ENCODE measurements around the gene LTBP4.
A peak's percentile ranks its signal among the peaks of the same experiment; 100 is the strongest.
"Not testable (repeated sequence)": the region's sequence is repeated elsewhere in the genome, so short reads cannot be mapped to it uniquely, and the experiment has no call there.

LTBP4 gene

DNA sequence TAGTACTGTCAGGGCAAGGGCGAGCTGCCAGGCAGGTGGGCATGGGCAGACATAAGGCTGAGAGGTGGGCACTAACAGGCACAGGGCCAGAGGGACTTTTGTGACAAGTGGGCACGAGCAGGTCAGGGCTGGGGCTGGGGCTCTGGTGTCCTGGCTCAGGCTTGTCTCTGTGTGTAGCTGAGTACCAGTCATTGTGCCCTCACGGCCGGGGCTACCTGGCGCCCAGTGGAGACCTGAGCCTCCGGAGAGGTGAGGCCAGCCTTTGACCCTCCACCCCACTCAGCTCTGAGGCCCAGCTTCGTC, 21.6 kb downstream of the LTBP4 start:
- no peak overlapping the region for H3K27ac ChIP-seq (ENCODE audit: low read length)
- DNase-seq: no peak
- H2AFZ ChIP-seq (ENCODE audit: low read depth, low read length): no peak overlapping the region
- no peaks in the 10 kb centered on the region for H3K27me3 ChIP-seq (ENCODE audit: insufficient read depth, low read length, poor library complexity)
- no peaks in the 10 kb centered on the region for H3K9me3 ChIP-seq (ENCODE audit: insufficient read depth, low read length, severe bottlenecking)
- no peak overlapping the region for H3K9ac ChIP-seq (ENCODE audit: low read depth, low read length)
- no peaks in the 10 kb centered on the region for H3K36me3 ChIP-seq (ENCODE audit: insufficient read depth, low read length)
- no peak overlapping the region for H3K4me2 ChIP-seq (ENCODE audit: insufficient read depth, low read length)
- no peak for ATAC-seq (ENCODE audit: insufficient read depth, low read depth)
- no peaks in the 10 kb centered on the region for H3K4me1 ChIP-seq (ENCODE audit: insufficient read depth, low read length)
- no peaks in the 10 kb centered on the region for H3K79me2 ChIP-seq (ENCODE audit: insufficient read depth, low read length)
- no peaks in the 10 kb centered on the region for H4K20me1 ChIP-seq (ENCODE audit: insufficient read depth, low read length)
- no peak overlapping the region for H3K4me3 ChIP-seq (ENCODE audit: low read depth in 1 of 2, low read length in 2 of 2)
- no peak for TF ChIP-seq EZH2 (IDR thresholded peaks at IDR 0.05; ENCODE audit: borderline replicate concordance, low read depth, low read length, severe bottlenecking)
- TF ChIP-seq, protein P1, sequence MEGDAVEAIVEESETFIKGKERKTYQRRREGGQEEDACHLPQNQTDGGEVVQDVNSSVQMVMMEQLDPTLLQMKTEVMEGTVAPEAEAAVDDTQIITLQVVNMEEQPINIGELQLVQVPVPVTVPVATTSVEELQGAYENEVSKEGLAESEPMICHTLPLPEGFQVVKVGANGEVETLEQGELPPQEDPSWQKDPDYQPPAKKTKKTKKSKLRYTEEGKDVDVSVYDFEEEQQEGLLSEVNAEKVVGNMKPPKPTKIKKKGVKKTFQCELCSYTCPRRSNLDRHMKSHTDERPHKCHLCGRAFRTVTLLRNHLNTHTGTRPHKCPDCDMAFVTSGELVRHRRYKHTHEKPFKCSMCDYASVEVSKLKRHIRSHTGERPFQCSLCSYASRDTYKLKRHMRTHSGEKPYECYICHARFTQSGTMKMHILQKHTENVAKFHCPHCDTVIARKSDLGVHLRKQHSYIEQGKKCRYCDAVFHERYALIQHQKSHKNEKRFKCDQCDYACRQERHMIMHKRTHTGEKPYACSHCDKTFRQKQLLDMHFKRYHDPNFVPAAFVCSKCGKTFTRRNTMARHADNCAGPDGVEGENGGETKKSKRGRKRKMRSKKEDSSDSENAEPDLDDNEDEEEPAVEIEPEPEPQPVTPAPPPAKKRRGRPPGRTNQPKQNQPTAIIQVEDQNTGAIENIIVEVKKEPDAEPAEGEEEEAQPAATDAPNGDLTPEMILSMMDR (IDR thresholded peaks at IDR 0.05; ENCODE audit: borderline replicate concordance, extremely low read depth, low read length, poor library complexity, severe bottlenecking): no peak

DNA sequence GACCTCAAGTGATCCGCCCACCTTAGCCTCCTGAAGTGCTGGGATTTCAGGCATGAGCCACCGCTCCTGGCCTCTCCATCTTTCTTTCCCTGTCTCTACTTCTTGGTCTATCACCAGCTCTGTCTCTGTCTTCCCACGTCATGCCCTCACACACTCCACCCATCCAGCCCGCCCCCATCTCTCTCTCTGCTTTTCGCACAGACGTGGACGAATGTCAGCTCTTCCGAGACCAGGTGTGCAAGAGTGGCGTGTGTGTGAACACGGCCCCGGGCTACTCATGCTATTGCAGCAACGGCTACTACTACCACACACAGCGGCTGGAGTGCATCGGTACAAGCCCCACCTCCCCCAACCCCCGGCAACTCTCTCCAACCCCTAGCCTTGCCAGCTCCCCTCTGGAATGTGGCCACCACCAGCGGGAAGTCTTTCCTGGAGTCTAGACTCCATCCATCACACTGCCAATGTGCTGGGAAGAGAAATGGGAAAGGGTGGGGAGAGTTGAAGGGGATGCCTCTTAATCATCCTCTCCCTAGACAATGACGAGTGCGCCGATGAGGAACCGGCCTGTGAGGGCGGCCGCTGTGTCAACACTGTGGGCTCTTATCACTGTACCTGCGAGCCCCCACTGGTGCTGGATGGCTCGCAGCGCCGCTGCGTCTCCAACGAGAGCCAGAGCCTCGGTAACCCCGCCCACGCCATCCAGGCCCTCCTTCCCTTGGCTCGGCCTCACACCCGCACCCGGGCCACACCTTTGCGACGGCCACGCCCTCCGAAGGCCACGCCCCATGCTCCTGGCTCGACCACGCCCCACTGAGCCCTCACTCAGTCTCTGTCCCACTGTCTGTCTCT, 22.5 kb downstream of the LTBP4 start:
- Histone ChIP-seq H3K27ac (ENCODE audit: low read length) (no peak overlapping the region), H3K9ac (ENCODE audit: low read depth, low read length) (no peak overlapping the region), H3K36me3 (ENCODE audit: insufficient read depth, low read length) (no peaks in the 10 kb centered on the region), H3K4me1 (ENCODE audit: insufficient read depth, low read length) (no peaks in the 10 kb centered on the region), H3K9me3 (ENCODE audit: insufficient read depth, low read length, severe bottlenecking) (no peaks in the 10 kb centered on the region), H3K79me2 (ENCODE audit: insufficient read depth, low read length) (no peaks in the 10 kb centered on the region), H4K20me1 (ENCODE audit: insufficient read depth, low read length) (no peaks in the 10 kb centered on the region), H3K4me3 (ENCODE audit: low read depth in 1 of 2, low read length in 2 of 2) (no peak overlapping the region), H2AFZ (ENCODE audit: low read depth, low read length) (no peak overlapping the region), H3K27me3 (ENCODE audit: insufficient read depth, low read length, poor library complexity) (no peaks in the 10 kb centered on the region), H3K4me2 (ENCODE audit: insufficient read depth, low read length) (no peak overlapping the region)
- ATAC-seq (ENCODE audit: insufficient read depth, low read depth) (no peak), DNase-seq (peak; percentile 21)
- TF ChIP-seq, protein P1 (IDR thresholded peaks at IDR 0.05; ENCODE audit: borderline replicate concordance, extremely low read depth, low read length, poor library complexity, severe bottlenecking): no peak
- no peak for TF ChIP-seq EZH2 (IDR thresholded peaks at IDR 0.05; ENCODE audit: borderline replicate concordance, low read depth, low read length, severe bottlenecking)

DNA sequence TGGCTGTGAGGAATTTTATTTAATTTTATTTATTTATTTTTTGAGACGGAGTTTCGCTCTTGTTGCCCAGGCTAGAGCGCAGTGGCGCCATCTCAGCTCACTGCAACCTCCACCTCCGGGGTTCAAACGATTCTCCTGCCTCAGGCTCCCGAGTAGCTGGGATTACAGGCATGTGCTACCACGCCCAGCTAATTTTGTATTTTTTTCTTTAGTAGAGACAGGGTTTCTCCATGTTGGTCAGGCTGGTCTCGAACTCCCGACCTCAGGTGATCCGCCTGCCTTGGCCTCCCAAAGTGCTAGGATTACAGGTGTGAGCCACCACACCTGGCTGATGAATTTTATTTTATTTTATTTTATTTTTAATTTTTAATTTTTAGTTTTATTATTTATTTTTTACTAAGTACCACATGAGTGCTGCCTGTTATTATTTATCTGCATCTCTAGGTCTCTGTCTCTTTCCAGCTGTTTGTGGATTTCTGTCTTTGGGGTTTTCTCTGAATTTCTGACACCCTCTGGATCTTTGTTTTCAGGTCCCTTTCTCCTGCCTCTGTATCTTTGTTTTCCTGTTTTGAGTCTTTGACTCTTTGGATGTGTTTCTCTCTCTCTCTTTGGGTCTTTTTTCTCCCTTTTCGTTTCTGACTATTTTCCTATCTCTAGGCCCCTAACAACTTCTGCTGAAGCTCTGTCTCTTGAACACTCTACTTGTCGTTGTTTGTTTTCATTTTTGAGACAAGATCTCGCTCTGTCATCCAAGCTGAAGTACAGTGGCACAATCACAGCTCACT, 23.4 kb downstream of the LTBP4 start:
- not testable (repeated sequence) for DNase-seq; H3K9ac ChIP-seq (ENCODE audit: low read depth, low read length); H3K4me2 ChIP-seq (ENCODE audit: insufficient read depth, low read length); H3K4me1 ChIP-seq (ENCODE audit: insufficient read depth, low read length); H3K27me3 ChIP-seq (ENCODE audit: insufficient read depth, low read length, poor library complexity); ATAC-seq (ENCODE audit: insufficient read depth, low read depth); H3K27ac ChIP-seq (ENCODE audit: low read length); H4K20me1 ChIP-seq (ENCODE audit: insufficient read depth, low read length); H3K4me3 ChIP-seq (ENCODE audit: low read depth in 1 of 2, low read length in 2 of 2); H3K36me3 ChIP-seq (ENCODE audit: insufficient read depth, low read length); H2AFZ ChIP-seq (ENCODE audit: low read depth, low read length); H3K79me2 ChIP-seq (ENCODE audit: insufficient read depth, low read length); H3K9me3 ChIP-seq (ENCODE audit: insufficient read depth, low read length, severe bottlenecking)

DNA sequence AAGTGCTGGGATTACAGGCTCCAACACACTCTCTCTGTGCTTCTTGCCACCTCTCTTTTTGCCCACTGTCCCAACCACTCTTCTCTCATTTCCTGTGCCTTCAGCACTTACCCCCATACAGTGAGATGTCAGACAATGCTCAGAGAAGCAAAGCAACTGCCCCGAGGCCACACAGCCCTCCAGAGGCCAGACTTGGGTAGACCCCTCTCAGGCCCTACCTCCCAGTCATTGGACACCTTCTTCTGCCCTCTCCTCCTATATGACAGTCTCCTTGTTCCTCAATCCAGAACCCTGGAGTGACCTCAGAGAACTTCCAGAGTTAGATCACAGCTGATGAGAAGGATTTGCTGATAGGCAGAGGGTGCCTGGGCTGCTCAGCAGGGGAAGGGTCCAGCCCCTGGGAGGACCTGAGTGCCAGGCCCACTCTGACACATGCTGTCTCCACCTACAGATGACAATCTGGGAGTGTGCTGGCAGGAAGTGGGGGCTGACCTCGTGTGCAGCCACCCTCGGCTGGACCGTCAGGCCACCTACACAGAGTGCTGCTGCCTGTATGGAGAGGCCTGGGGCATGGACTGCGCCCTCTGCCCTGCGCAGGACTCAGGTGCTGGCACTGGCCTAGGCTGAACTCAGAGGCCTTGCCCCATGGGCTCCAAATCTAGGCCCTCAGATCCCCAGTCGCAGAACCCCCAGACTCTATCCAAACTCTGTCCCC, 24.4 kb downstream of the LTBP4 start:
- Histone ChIP-seq H2AFZ (ENCODE audit: low read depth, low read length) (no peak overlapping the region), H4K20me1 (ENCODE audit: insufficient read depth, low read length) (no peaks in the 10 kb centered on the region), H3K4me1 (ENCODE audit: insufficient read depth, low read length) (no peaks in the 10 kb centered on the region), H3K27me3 (ENCODE audit: insufficient read depth, low read length, poor library complexity) (no peaks in the 10 kb centered on the region), H3K4me3 (ENCODE audit: low read depth in 1 of 2, low read length in 2 of 2) (no peak overlapping the region), H3K4me2 (ENCODE audit: insufficient read depth, low read length) (no peak overlapping the region), H3K79me2 (ENCODE audit: insufficient read depth, low read length) (no peaks in the 10 kb centered on the region), H3K9me3 (ENCODE audit: insufficient read depth, low read length, severe bottlenecking) (no peaks in the 10 kb centered on the region), H3K36me3 (ENCODE audit: insufficient read depth, low read length) (no peaks in the 10 kb centered on the region), H3K27ac (ENCODE audit: low read length) (no peak overlapping the region), H3K9ac (ENCODE audit: low read depth, low read length) (no peak overlapping the region)
- DNase-seq: no peak
- TF ChIP-seq, protein P1 (IDR thresholded peaks at IDR 0.05; ENCODE audit: borderline replicate concordance, extremely low read depth, low read length, poor library complexity, severe bottlenecking): no peak
- TF ChIP-seq EZH2 (IDR thresholded peaks at IDR 0.05; ENCODE audit: borderline replicate concordance, low read depth, low read length, severe bottlenecking): no peak
- ATAC-seq (ENCODE audit: insufficient read depth, low read depth): no peak
